Measurements from ENCODE around the gene CYP4F12.

DNA sequence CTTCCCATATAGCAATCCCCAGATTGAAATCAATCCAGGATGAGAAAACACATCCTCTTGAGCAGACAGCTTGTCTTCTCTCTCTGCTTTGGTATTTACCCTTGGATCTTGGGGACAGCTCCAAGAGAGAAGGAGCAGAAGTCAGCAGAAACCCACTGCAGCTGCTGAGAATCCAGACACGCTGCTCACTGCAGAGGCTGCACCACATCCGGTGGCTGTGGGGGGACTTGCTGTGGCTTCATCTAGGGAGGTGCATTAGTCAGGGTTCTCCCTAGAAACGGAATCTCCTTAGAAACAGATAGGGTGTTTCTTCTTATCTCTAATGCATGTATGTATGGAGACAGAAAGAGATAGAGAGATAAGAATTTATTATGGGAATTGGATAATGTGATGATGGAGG lies 2.7 kb downstream of the CYP4F12 start:
- TF ChIP-seq EZH2 (IDR thresholded peaks at IDR 0.05; ENCODE audit: low read depth, unreplicated experiment) (no peak), POLR2AphosphoS5 (IDR thresholded peaks at IDR 0.05; ENCODE audit: low read depth) (no peak), ETS1 (IDR thresholded peaks at IDR 0.05) (no peak), CREB1 (CRISPR knock-in tag; IDR thresholded peaks at IDR 0.05; ENCODE audit: low read depth) (no peak), EZH2phosphoT487 (IDR thresholded peaks at IDR 0.05; ENCODE audit: unreplicated experiment) (no peak), JUNB (IDR thresholded peaks at IDR 0.05; ENCODE audit: unreplicated experiment) (no peak), ZNF331 (CRISPR knock-in tag; IDR thresholded peaks at IDR 0.05; ENCODE audit: low read depth) (no peak), NANOG (IDR thresholded peaks at IDR 0.05; ENCODE audit: borderline replicate concordance) (no peak), STAT1 (IDR thresholded peaks at IDR 0.05; ENCODE audit: unreplicated experiment) (no peak), ZNF462 (CRISPR knock-in tag; IDR thresholded peaks at IDR 0.05) (no peak), ZNF114 (CRISPR knock-in tag; IDR thresholded peaks at IDR 0.05) (no peak)
- TF ChIP-seq, protein P1, sequence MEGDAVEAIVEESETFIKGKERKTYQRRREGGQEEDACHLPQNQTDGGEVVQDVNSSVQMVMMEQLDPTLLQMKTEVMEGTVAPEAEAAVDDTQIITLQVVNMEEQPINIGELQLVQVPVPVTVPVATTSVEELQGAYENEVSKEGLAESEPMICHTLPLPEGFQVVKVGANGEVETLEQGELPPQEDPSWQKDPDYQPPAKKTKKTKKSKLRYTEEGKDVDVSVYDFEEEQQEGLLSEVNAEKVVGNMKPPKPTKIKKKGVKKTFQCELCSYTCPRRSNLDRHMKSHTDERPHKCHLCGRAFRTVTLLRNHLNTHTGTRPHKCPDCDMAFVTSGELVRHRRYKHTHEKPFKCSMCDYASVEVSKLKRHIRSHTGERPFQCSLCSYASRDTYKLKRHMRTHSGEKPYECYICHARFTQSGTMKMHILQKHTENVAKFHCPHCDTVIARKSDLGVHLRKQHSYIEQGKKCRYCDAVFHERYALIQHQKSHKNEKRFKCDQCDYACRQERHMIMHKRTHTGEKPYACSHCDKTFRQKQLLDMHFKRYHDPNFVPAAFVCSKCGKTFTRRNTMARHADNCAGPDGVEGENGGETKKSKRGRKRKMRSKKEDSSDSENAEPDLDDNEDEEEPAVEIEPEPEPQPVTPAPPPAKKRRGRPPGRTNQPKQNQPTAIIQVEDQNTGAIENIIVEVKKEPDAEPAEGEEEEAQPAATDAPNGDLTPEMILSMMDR (conservative IDR thresholded peaks at IDR 0.05; ENCODE audit: low read depth in 2 of 2) = no peak
- TF ChIP-seq, protein P2, sequence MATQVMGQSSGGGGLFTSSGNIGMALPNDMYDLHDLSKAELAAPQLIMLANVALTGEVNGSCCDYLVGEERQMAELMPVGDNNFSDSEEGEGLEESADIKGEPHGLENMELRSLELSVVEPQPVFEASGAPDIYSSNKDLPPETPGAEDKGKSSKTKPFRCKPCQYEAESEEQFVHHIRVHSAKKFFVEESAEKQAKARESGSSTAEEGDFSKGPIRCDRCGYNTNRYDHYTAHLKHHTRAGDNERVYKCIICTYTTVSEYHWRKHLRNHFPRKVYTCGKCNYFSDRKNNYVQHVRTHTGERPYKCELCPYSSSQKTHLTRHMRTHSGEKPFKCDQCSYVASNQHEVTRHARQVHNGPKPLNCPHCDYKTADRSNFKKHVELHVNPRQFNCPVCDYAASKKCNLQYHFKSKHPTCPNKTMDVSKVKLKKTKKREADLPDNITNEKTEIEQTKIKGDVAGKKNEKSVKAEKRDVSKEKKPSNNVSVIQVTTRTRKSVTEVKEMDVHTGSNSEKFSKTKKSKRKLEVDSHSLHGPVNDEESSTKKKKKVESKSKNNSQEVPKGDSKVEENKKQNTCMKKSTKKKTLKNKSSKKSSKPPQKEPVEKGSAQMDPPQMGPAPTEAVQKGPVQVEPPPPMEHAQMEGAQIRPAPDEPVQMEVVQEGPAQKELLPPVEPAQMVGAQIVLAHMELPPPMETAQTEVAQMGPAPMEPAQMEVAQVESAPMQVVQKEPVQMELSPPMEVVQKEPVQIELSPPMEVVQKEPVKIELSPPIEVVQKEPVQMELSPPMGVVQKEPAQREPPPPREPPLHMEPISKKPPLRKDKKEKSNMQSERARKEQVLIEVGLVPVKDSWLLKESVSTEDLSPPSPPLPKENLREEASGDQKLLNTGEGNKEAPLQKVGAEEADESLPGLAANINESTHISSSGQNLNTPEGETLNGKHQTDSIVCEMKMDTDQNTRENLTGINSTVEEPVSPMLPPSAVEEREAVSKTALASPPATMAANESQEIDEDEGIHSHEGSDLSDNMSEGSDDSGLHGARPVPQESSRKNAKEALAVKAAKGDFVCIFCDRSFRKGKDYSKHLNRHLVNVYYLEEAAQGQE (IDR thresholded peaks at IDR 0.05; ENCODE audit: unreplicated experiment) = no peak
